K562 treated with DMSO at 1 percent for 12 hours (cell line): ENCODE data around the gene CLDN11. TPM values are rescaled to one million over a fixed set of nuclear protein-coding genes. Genes with fewer than 3 reads are reported as not detected.

Experiments
- total RNA-seq: library from RNA; unstranded; fragments of 300-600 nt; gene quantifications from 2 replicates; pipeline ENCODE4 v1.2.3, GENCODE V29; 2022; ENCODE audit not compliant: insufficient read depth

Gene CLDN11
- total RNA-seq = not detected in 2 replicates

DNA sequence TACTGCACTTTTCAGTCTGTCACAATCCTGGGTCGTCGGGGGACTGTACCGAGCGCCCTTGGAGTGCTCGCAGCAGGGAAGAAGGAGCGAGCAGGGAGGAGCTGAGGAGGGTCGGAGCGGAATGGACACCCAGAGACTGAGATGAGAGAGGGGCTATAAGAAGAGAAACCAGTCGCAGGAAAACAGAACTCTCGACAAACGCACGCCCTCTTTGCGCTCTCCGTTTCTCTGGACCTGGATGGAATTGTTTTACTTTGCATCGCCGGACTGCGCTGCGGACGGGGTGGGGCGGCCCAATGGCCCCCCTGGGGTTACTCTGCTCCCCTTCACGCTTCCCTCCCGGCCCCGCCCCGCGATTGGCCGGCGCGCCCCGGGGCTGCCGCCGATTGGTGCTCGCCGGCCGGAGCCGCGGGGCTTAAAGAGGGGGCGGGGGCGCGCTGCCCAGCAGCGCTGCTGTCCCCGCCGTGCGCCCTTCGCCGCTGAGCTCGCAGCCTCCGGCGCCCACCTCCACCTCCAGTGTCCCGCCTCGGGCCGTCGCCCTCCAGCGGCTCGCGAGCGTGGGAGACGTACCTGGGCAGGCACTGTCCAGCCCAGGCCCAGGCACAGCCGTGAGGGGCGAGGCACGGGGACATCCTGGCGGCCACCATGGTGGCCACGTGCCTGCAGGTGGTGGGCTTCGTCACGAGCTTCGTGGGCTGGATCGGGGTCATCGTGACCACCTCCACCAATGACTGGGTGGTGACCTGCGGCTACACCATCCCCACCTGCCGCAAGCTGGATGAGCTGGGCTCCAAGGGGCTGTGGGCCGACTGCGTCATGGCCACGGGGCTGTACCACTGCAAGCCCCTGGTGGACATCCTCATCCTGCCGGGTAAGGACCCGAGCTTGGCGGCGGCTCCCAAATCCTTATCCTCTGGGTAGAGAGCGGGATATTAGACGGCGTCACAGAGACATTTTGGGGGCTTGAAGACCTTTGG, at the start of gene CLDN11:
CLDN11 (plus strand) TSS at position 447 of the 977 bp plus-strand sequence; CDS start at position 646, 199 bp downstream.

Other genes starting within 250 kb of the CLDN11 start
- gene PHC3, start 237.1 kb upstream of the CLDN11 start, total RNA-seq = 1.6 and 12.6 TPM in 2 replicates
- gene PRKCI, start 196.4 kb upstream of the CLDN11 start, total RNA-seq = 13.4 and 19.3 TPM in 2 replicates
- gene SKIL, start 61.2 kb upstream of the CLDN11 start, total RNA-seq = 3.4 and 36.2 TPM in 2 replicates
- not detected in 2 replicates for gene SLC7A14, start 167.2 kb downstream of the CLDN11 start, total RNA-seq